ENCODE data around the gene PLCB1.

PLCB1 gene

GRCh38 chr20:8933381-8933807 is 801.3 kb downstream of the PLCB1 start:
- no peak overlapping the region for H3K4me3 ChIP-seq (replicated peaks in 1 of 2; ENCODE audit: low read depth in 2 of 2, low read length in 2 of 2)
- peak in 1 of 2 donors; percentile 5 for DNase-seq (ENCODE audit: low read depth in 2 of 2)
- no peak for TF ChIP-seq CTCF (IDR thresholded peaks at IDR 0.05; ENCODE audit: low read depth, low read length)

GRCh38 chr20:8934362-8934761 is 802.3 kb downstream of the PLCB1 start:
- no peak for TF ChIP-seq CTCF (IDR thresholded peaks at IDR 0.05; ENCODE audit: low read depth, low read length)
- H3K4me3 ChIP-seq (replicated peaks in 1 of 2; ENCODE audit: low read depth in 2 of 2, low read length in 2 of 2) = no peak overlapping the region
- no peak for DNase-seq (ENCODE audit: low read depth in 2 of 2)
